Measurements from ENCODE around the gene MAD1L1. TPM values are rescaled to one million over a fixed set of nuclear protein-coding genes. Genes with fewer than 3 reads are reported as not detected.

MAD1L1 gene
- total and polyA plus RNA-seq, 2 of the 4 experiments (the other 2 are of a cell fraction) = 29.0 to 40.9 TPM

- POLR2A ChIA-PET (ENCODE audit: unreplicated experiment) = no interaction called here
- DNase-seq (no peak), ATAC-seq (ENCODE audit: low read depth) (no peak)
- Histone ChIP-seq H3K9me3 (ENCODE audit: control insufficient read depth, insufficient read depth, low read length) (no peaks in the 10 kb centered on the region), H4K20me1 (ENCODE audit: insufficient read depth, low read length) (peaks cover 4% of the 10 kb centered on the region), H3K4me3 (ENCODE audit: insufficient read depth, low read depth, low read length) (no peak overlapping the region), H3K9me1 (ENCODE audit: insufficient read depth, low read length) (peaks cover 14% of the 10 kb centered on the region), H3K27ac (ENCODE audit: insufficient read depth, low read length) (no peak overlapping the region), H2BK20ac (ENCODE audit: low read depth, low read length) (no peak overlapping the region), H3K4ac (ENCODE audit: low read depth, low read length) (no peak overlapping the region), H2BK120ac (ENCODE audit: low read depth, low read length) (no peak overlapping the region), H3K9ac (ENCODE audit: low read depth, low read length) (no peak overlapping the region), H4K91ac (ENCODE audit: insufficient read depth, low read depth, low read length) (no peak overlapping the region), H3K23ac (ENCODE audit: low read depth, low read length) (no peak overlapping the region), H2AFZ (replicated peaks; ENCODE audit: low read length, poor library complexity) (no peak overlapping the region), H4K5ac (ENCODE audit: low read depth, low read length) (no peak overlapping the region), H3K4me2 (ENCODE audit: low read depth, low read length) (no peak overlapping the region), H2AK5ac (ENCODE audit: low read depth, low read length) (no peak overlapping the region), H4K8ac (ENCODE audit: low read depth in 2 of 2, low read length in 2 of 2) (no peak overlapping the region), H3K27me3 (ENCODE audit: control insufficient read depth, insufficient read depth, low read length) (no peaks in the 10 kb centered on the region), H3K79me1 (ENCODE audit: low read depth in 1 of 2, low read length in 2 of 2) (peaks cover 0 to 25% of the 10 kb centered on the region in 2 experiments), H2BK5ac (ENCODE audit: low read depth, low read length, poor library complexity, severe bottlenecking) (no peak overlapping the region), H3K18ac (ENCODE audit: low read depth, low read length) (no peak overlapping the region), H3K14ac (replicated peaks; ENCODE audit: low read depth, low read length) (no peak overlapping the region), H2BK15ac (ENCODE audit: low read depth, low read length) (no peak overlapping the region), H3K4me1 (ENCODE audit: control insufficient read depth, insufficient read depth, low read length) (peaks cover 16% of the 10 kb centered on the region), H2AK9ac (replicated peaks; ENCODE audit: low read depth, low read length, poor library complexity) (no peak overlapping the region), H3K56ac (ENCODE audit: extremely low read depth, insufficient read depth, low read length) (no peak overlapping the region), H3K36me3 (ENCODE audit: control insufficient read depth, insufficient read depth, low read length) (peaks cover 17% of the 10 kb centered on the region)
- dilution Hi-C loops (cut with HindIII; ENCODE audit: low sequenced_read_pairs, unreplicated experiment) (no loop called here), intact Hi-C loops (cut with micrococcal nuclease) (loop anchor here (10.0 kb wide), 1 partner anchor 96 kb away; no protein-coding TSS in a partner anchor), in situ Hi-C loops (cut with MboI; ENCODE audit: low sequenced_read_pairs) (loop anchor here (10.0 kb wide), 1 partner anchor 626 kb away; the partner anchor contains the start of gene PSMG3)
- no TSS peak for BruUV-seq (replicated peaks)
- 100% methylated on average over 1 of the region's 10 CpGs; no CpG with 5 or more reads in 1 of the 2 experiments for WGBS, 2 experiments (ENCODE audit: extremely low coverage in 2 of 2, insufficient read length in 1 of 2)
- TF ChIP-seq MXI1 (IDR thresholded peaks at IDR 0.05; ENCODE audit: borderline replicate concordance, low read depth, low read length) = no peak
- CTCF ChIA-PET = no interaction called here
Measured at GRCh38 chr7:2201128-2201527, 31.6 kb downstream of the MAD1L1 start.
